ENCODE data around the gene CNTN6.

Gene CNTN6

GRCh38 chr3:1406250-1406649 is 313.4 kb downstream of the CNTN6 start:
- no peak for TF ChIP-seq CTCF (IDR thresholded peaks at IDR 0.05; ENCODE audit: low read depth, low read length)
- H3K4me3 ChIP-seq (replicated peaks in 1 of 2; ENCODE audit: low read depth in 2 of 2, low read length in 2 of 2): no peak overlapping the region
- DNase-seq (ENCODE audit: low read depth in 2 of 2): no peak

GRCh38 chr3:1421577-1421976 is 328.8 kb downstream of the CNTN6 start:
- no peak overlapping the region for H3K4me3 ChIP-seq (replicated peaks in 1 of 2; ENCODE audit: low read depth in 2 of 2, low read length in 2 of 2)
- no peak for DNase-seq (ENCODE audit: low read depth in 2 of 2)
- no peak for TF ChIP-seq CTCF (IDR thresholded peaks at IDR 0.05; ENCODE audit: low read depth, low read length)

GRCh38 chr3:1423566-1424089 is 330.8 kb downstream of the CNTN6 start:
- H3K4me3 ChIP-seq (replicated peaks in 1 of 2; ENCODE audit: low read depth in 2 of 2, low read length in 2 of 2): no peak overlapping the region
- no peak for DNase-seq (ENCODE audit: low read depth in 2 of 2)
- TF ChIP-seq CTCF (IDR thresholded peaks at IDR 0.05; ENCODE audit: low read depth, low read length): no peak

GRCh38 chr3:1439395-1439794 is 346.6 kb downstream of the CNTN6 start:
- no peak for DNase-seq (ENCODE audit: low read depth in 2 of 2)
- no peak for TF ChIP-seq CTCF (IDR thresholded peaks at IDR 0.05; ENCODE audit: low read depth, low read length)
- no peak overlapping the region for H3K4me3 ChIP-seq (replicated peaks in 1 of 2; ENCODE audit: low read depth in 2 of 2, low read length in 2 of 2)

- no peak for TF ChIP-seq CTCF (IDR thresholded peaks at IDR 0.05; ENCODE audit: low read depth, low read length)
- no peak overlapping the region for H3K4me3 ChIP-seq (replicated peaks in 1 of 2; ENCODE audit: low read depth in 2 of 2, low read length in 2 of 2)
- DNase-seq (ENCODE audit: low read depth in 2 of 2): no peak
These were observed 349.4 kb downstream of the CNTN6 start for GRCh38 chr3:1442271-1442670.

GRCh38 chr3:1444195-1444594 is 351.4 kb downstream of the CNTN6 start:
- no peak for TF ChIP-seq CTCF (IDR thresholded peaks at IDR 0.05; ENCODE audit: low read depth, low read length)
- H3K4me3 ChIP-seq (replicated peaks in 1 of 2; ENCODE audit: low read depth in 2 of 2, low read length in 2 of 2): no peak overlapping the region
- no peak for DNase-seq (ENCODE audit: low read depth in 2 of 2)

- H3K4me3 ChIP-seq (replicated peaks in 1 of 2; ENCODE audit: low read depth in 2 of 2, low read length in 2 of 2): no peak overlapping the region
- no peak for DNase-seq (ENCODE audit: low read depth in 2 of 2)
- TF ChIP-seq CTCF (IDR thresholded peaks at IDR 0.05; ENCODE audit: low read depth, low read length): no peak
These were observed 353.7 kb downstream of the CNTN6 start for GRCh38 chr3:1446531-1446930.
